ENCODE results near the gene SINHCAF.

DNA sequence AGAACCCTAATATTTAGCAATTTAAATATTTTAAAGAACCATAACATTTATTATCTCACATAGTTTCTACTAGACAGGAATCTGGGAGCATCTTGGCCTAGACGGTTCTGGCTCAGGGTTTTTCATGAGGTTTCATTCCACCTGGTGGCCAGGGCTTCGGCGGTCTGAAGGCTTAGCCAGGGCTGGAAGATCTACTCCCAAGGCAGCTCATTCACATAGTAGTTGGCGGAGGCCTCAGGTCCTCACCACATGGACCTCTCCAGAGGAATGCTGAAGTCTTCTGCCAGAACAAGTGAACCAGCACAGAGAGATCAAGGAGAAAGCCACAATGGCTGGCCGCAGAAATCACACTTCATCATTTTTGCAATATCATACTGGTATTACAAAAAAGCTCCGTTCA, 68.2 kb downstream of the SINHCAF start:
- TF ChIP-seq, protein P1, sequence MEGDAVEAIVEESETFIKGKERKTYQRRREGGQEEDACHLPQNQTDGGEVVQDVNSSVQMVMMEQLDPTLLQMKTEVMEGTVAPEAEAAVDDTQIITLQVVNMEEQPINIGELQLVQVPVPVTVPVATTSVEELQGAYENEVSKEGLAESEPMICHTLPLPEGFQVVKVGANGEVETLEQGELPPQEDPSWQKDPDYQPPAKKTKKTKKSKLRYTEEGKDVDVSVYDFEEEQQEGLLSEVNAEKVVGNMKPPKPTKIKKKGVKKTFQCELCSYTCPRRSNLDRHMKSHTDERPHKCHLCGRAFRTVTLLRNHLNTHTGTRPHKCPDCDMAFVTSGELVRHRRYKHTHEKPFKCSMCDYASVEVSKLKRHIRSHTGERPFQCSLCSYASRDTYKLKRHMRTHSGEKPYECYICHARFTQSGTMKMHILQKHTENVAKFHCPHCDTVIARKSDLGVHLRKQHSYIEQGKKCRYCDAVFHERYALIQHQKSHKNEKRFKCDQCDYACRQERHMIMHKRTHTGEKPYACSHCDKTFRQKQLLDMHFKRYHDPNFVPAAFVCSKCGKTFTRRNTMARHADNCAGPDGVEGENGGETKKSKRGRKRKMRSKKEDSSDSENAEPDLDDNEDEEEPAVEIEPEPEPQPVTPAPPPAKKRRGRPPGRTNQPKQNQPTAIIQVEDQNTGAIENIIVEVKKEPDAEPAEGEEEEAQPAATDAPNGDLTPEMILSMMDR (IDR thresholded peaks at IDR 0.05): no peak
- no peak for TF ChIP-seq ZFX (IDR thresholded peaks at IDR 0.05; ENCODE audit: borderline replicate concordance)
